ENCODE results near the gene EMILIN2.

The EMILIN2 gene

DNA sequence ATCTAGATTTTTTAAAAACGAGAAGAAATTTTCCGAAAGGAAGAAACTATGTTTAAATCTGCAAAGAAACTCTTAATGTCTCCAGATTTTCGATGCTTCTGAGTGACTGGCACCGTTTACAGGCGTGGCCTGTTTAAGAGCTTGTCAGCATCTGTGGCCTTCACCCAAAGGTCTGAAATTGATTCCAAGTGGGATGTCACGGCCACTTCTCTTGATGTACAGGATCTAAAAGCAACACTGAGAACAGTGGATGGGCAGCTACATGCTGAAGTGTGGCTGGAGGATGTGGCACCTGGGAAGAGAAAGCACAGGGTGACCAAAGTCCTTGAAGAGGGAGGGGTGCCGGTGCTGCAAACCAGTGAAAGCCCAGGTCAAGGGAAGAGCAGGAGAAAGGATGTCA lies 28.0 kb downstream of the EMILIN2 start:
- no peak overlapping the region for H3K27ac ChIP-seq (ENCODE audit: low read depth, low read length, poor library complexity, severe bottlenecking)
- H3F3A ChIP-seq (ENCODE audit: insufficient read depth, low read length), result no peaks in the 10 kb centered on the region

DNA sequence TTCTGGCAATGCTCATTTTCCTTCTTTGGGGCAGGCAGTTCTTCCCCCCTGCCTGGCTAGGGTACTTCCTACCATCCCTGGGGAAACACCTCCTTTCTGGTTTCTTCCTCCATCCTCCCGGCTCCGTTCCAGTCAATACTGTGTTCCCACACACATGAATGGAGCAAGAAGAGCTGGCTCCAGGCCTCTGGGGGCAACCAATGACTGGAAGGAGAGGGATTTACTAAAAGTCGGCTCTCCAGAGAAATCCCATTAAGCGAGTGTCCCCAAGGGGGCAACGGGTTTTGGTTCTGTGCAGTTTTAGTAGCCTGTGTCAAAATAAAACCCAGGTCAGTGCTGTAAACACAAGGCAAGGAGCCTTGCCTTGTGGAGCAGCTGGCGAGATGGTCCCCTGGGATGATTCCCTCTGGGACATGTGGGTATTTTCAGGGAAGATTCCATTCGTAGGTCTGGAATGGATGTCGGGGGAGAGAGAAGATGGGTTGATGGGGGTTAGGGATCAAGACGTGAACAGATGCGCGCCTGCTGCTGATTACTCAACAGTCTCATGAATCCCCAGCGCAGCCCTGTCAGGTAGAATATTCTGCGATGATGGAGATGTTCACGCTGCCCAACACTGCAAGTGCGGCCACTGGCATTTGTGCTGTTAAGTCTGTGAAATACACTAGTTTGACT lies 32.0 kb downstream of the EMILIN2 start:
- Histone ChIP-seq H3K9me2 (ENCODE audit: low read depth, low read length) (no peaks in the 10 kb centered on the region), H3K9ac (ENCODE audit: low read length) (no peak overlapping the region), H3K79me2 (ENCODE audit: insufficient read depth, low read length) (no peaks in the 10 kb centered on the region), H4K20me1 (ENCODE audit: insufficient read depth, low read length) (no peaks in the 10 kb centered on the region), H3K4me1 (ENCODE audit: insufficient read depth, low read length, severe bottlenecking) (peaks cover 32% of the 10 kb centered on the region), H3K36me3 (ENCODE audit: insufficient read depth, low read length) (no peaks in the 10 kb centered on the region), H3K9me3 (ENCODE audit: low read length) (no peaks in the 10 kb centered on the region), H3K27ac (ENCODE audit: low read depth, low read length, poor library complexity, severe bottlenecking) (no peak overlapping the region), H3F3A (ENCODE audit: insufficient read depth, low read length) (no peaks in the 10 kb centered on the region), H3K4me3 (ENCODE audit: low read depth, low read length, poor library complexity, severe bottlenecking) (no peak overlapping the region), H2AFZ (ENCODE audit: low read length) (no peak overlapping the region), H3K27me3 (ENCODE audit: insufficient read depth, low read length) (no peaks in the 10 kb centered on the region), H3K4me2 (ENCODE audit: low read length) (no peak overlapping the region)
- TF ChIP-seq EZH2 (IDR thresholded peaks at IDR 0.05; ENCODE audit: borderline replicate concordance, low read length), result no peak
- TF ChIP-seq, protein P1, sequence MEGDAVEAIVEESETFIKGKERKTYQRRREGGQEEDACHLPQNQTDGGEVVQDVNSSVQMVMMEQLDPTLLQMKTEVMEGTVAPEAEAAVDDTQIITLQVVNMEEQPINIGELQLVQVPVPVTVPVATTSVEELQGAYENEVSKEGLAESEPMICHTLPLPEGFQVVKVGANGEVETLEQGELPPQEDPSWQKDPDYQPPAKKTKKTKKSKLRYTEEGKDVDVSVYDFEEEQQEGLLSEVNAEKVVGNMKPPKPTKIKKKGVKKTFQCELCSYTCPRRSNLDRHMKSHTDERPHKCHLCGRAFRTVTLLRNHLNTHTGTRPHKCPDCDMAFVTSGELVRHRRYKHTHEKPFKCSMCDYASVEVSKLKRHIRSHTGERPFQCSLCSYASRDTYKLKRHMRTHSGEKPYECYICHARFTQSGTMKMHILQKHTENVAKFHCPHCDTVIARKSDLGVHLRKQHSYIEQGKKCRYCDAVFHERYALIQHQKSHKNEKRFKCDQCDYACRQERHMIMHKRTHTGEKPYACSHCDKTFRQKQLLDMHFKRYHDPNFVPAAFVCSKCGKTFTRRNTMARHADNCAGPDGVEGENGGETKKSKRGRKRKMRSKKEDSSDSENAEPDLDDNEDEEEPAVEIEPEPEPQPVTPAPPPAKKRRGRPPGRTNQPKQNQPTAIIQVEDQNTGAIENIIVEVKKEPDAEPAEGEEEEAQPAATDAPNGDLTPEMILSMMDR (IDR thresholded peaks at IDR 0.05; ENCODE audit: low read length), result no peak

More for the DNA sequence above, 28.0 kb downstream of the EMILIN2 start:
- no peak overlapping the region for H2AFZ ChIP-seq (ENCODE audit: low read length)
- no peak overlapping the region for H3K9ac ChIP-seq (ENCODE audit: low read length)
- no peak overlapping the region for H3K4me3 ChIP-seq (ENCODE audit: low read depth, low read length, poor library complexity, severe bottlenecking)
- H3K79me2 ChIP-seq (ENCODE audit: insufficient read depth, low read length), result no peaks in the 10 kb centered on the region
- H3K4me1 ChIP-seq (ENCODE audit: insufficient read depth, low read length, severe bottlenecking), result no peaks in the 10 kb centered on the region
- no peaks in the 10 kb centered on the region for H3K27me3 ChIP-seq (ENCODE audit: insufficient read depth, low read length)
- no peaks in the 10 kb centered on the region for H3K9me3 ChIP-seq (ENCODE audit: low read length)
- no peaks in the 10 kb centered on the region for H4K20me1 ChIP-seq (ENCODE audit: insufficient read depth, low read length)
- no peak overlapping the region for H3K4me2 ChIP-seq (ENCODE audit: low read length)
- no peaks in the 10 kb centered on the region for H3K9me2 ChIP-seq (ENCODE audit: low read depth, low read length)
- H3K36me3 ChIP-seq (ENCODE audit: insufficient read depth, low read length), result no peaks in the 10 kb centered on the region
- TF ChIP-seq, protein P1 (IDR thresholded peaks at IDR 0.05; ENCODE audit: low read length), result no peak
- no peak for TF ChIP-seq EZH2 (IDR thresholded peaks at IDR 0.05; ENCODE audit: borderline replicate concordance, low read length)

DNA sequence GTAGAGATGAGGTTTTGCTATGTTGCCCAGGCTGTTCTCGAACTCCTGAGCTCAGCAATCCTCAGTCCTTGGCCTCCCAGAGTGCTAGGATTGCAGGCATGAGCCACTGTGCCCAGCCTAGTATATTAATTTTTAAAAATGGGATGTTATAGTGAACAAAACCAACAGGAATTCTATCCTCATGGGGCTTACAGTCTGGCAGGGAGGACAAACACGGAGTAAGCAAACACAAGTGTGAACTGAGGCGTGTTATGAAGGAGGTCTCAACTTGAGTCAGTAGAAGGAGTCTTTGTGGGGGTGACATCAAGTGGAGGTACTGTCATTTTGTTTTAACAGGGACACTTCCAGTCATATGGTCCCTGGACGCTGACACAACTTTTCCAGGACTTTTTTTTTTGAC lies 33.1 kb downstream of the EMILIN2 start:
- H3K27me3 ChIP-seq (ENCODE audit: insufficient read depth, low read length), result no peaks in the 10 kb centered on the region
- no peaks in the 10 kb centered on the region for H4K20me1 ChIP-seq (ENCODE audit: insufficient read depth, low read length)
- no peak overlapping the region for H3K4me3 ChIP-seq (ENCODE audit: low read depth, low read length, poor library complexity, severe bottlenecking)
- no peak overlapping the region for H3K27ac ChIP-seq (ENCODE audit: low read depth, low read length, poor library complexity, severe bottlenecking)
- H3F3A ChIP-seq (ENCODE audit: insufficient read depth, low read length), result no peaks in the 10 kb centered on the region
- no peak overlapping the region for H2AFZ ChIP-seq (ENCODE audit: low read length)
- no peaks in the 10 kb centered on the region for H3K79me2 ChIP-seq (ENCODE audit: insufficient read depth, low read length)
- H3K36me3 ChIP-seq (ENCODE audit: insufficient read depth, low read length), result no peaks in the 10 kb centered on the region
- no peaks in the 10 kb centered on the region for H3K9me3 ChIP-seq (ENCODE audit: low read length)
- H3K9ac ChIP-seq (ENCODE audit: low read length), result no peak overlapping the region
- H3K9me2 ChIP-seq (ENCODE audit: low read depth, low read length), result no peaks in the 10 kb centered on the region
- no peak for TF ChIP-seq EZH2 (IDR thresholded peaks at IDR 0.05; ENCODE audit: borderline replicate concordance, low read length)
- TF ChIP-seq, protein P1 (IDR thresholded peaks at IDR 0.05; ENCODE audit: low read length), result no peak
- no peak overlapping the region for H3K4me2 ChIP-seq (ENCODE audit: low read length)
- H3K4me1 ChIP-seq (ENCODE audit: insufficient read depth, low read length, severe bottlenecking), result peaks cover 38% of the 10 kb centered on the region

Data from OCI-LY1 (cell line).